HL-60 (cell line): ENCODE data around the gene SHROOM3.

ENCODE experiments used
- DNase-seq, 2 experiments: peaks; one replicate each; pipeline ENCODE4 v3.0.0-alpha.2; 2010 to 2020; ENCODE audit warnings: low read depth in 1 of 2, low spot score in 1 of 2
- H3K27ac ChIP-seq: fragments of 250-450 bp; sonication (Bioruptor Pico); replicated peaks from 2 replicates; pipeline ENCODE4 v1.5.1; 2020; ENCODE audit warnings: mild to moderate bottlenecking, moderate library complexity
- H3K27me3 ChIP-seq: fragments of 250-450 bp; sonication (Bioruptor Pico); 2 replicates; pipeline ENCODE4 v1.5.1; 2021; ENCODE audit warnings: mild to moderate bottlenecking, moderate library complexity; ENCODE audit not compliant: insufficient read depth, poor library complexity, severe bottlenecking
- H3K4me3 ChIP-seq: replicated peaks from 2 replicates; pipeline ENCODE4 v1.5.1; 2011; ENCODE audit warnings: mild to moderate bottlenecking, control low read depth, low read length; ENCODE audit not compliant: insufficient read depth
- GABPA ChIP-seq: IDR thresholded peaks from 2 replicates; pipeline ENCODE4 v1.6.1; 2012; ENCODE audit warnings: low read depth
- POLR2AphosphoS5 ChIP-seq: IDR thresholded peaks from 2 replicates; pipeline ENCODE4 v1.6.1; 2012; ENCODE audit warnings: low read depth
- SPI1 ChIP-seq: IDR thresholded peaks from 2 replicates; pipeline ENCODE4 v1.6.1; 2012; ENCODE audit warnings: low read depth, mild to moderate bottlenecking, borderline replicate concordance
- TF ChIP-seq, protein P1 (sequence below): IDR thresholded peaks from 2 replicates; pipeline ENCODE4 v1.6.1; 2012; ENCODE audit warnings: low read depth; ENCODE audit not compliant: insufficient replicate concordance
- TF ChIP-seq, protein P2 (sequence below): IDR thresholded peaks from one replicate; pipeline ENCODE4 v1.5.1; 2011; ENCODE audit warnings: low read length, control low read depth, inconsistent platforms; ENCODE audit not compliant: insufficient read depth

Gene SHROOM3

DNA sequence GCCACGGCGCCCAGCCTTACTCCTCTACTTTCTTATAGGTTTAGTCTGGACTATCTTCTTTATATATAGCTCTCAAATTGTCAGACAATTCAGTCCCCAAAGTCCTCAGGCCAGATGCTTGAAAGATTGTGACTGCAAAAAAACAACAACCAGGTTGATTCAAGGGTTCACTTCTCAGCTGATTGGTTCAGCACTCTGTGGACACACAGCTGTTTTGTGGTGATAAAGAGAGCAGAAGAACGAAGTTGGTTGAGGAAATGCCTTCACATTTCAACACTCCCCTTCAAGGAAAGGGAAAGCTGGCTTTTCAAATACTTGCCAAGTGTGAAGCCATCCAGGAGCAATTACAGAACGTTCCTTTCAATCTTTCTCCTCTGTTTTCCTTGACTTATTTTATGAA lies 166.8 kb downstream of the SHROOM3 start:
- no peak for DNase-seq
- H3K4me3 ChIP-seq = no peak overlapping the region
- no peak overlapping the region for H3K27ac ChIP-seq

DNA sequence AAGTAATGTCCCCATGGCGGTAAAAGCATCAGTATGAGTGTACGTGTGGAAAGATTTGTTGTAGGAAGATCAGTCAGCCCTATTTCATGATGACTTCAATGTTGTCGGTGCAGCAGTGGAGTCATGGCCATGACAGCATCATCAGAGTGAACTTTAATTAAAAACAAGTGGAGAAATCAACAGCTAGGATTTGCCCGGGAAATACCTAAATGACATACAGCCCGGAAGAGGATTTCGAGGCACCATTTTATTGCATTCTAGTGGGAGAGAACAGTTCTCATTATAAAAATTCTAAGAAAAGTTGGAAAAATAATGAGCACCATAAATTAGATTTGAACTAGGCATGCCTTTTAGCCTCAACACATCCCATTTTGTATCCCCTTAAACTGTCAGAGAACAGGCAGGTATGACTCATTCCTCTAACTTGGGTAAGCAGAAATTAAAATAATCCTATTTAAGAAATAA lies 170.1 kb downstream of the SHROOM3 start:
- no peaks in the 10 kb centered on the region for H3K27me3 ChIP-seq
- TF ChIP-seq GABPA (no peak), SPI1 (no peak), POLR2AphosphoS5 (no peak)
- TF ChIP-seq, protein P1, sequence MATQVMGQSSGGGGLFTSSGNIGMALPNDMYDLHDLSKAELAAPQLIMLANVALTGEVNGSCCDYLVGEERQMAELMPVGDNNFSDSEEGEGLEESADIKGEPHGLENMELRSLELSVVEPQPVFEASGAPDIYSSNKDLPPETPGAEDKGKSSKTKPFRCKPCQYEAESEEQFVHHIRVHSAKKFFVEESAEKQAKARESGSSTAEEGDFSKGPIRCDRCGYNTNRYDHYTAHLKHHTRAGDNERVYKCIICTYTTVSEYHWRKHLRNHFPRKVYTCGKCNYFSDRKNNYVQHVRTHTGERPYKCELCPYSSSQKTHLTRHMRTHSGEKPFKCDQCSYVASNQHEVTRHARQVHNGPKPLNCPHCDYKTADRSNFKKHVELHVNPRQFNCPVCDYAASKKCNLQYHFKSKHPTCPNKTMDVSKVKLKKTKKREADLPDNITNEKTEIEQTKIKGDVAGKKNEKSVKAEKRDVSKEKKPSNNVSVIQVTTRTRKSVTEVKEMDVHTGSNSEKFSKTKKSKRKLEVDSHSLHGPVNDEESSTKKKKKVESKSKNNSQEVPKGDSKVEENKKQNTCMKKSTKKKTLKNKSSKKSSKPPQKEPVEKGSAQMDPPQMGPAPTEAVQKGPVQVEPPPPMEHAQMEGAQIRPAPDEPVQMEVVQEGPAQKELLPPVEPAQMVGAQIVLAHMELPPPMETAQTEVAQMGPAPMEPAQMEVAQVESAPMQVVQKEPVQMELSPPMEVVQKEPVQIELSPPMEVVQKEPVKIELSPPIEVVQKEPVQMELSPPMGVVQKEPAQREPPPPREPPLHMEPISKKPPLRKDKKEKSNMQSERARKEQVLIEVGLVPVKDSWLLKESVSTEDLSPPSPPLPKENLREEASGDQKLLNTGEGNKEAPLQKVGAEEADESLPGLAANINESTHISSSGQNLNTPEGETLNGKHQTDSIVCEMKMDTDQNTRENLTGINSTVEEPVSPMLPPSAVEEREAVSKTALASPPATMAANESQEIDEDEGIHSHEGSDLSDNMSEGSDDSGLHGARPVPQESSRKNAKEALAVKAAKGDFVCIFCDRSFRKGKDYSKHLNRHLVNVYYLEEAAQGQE = no peak
- TF ChIP-seq, protein P2, sequence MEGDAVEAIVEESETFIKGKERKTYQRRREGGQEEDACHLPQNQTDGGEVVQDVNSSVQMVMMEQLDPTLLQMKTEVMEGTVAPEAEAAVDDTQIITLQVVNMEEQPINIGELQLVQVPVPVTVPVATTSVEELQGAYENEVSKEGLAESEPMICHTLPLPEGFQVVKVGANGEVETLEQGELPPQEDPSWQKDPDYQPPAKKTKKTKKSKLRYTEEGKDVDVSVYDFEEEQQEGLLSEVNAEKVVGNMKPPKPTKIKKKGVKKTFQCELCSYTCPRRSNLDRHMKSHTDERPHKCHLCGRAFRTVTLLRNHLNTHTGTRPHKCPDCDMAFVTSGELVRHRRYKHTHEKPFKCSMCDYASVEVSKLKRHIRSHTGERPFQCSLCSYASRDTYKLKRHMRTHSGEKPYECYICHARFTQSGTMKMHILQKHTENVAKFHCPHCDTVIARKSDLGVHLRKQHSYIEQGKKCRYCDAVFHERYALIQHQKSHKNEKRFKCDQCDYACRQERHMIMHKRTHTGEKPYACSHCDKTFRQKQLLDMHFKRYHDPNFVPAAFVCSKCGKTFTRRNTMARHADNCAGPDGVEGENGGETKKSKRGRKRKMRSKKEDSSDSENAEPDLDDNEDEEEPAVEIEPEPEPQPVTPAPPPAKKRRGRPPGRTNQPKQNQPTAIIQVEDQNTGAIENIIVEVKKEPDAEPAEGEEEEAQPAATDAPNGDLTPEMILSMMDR = no peak
- no peak overlapping the region for H3K4me3 ChIP-seq
- no peak overlapping the region for H3K27ac ChIP-seq
- DNase-seq = no peak

More for the DNA sequence above, 166.8 kb downstream of the SHROOM3 start:
- no peaks in the 10 kb centered on the region for H3K27me3 ChIP-seq
- TF ChIP-seq, protein P2 = no peak
- TF ChIP-seq, protein P1 = no peak
- TF ChIP-seq GABPA (no peak), POLR2AphosphoS5 (no peak), SPI1 (no peak)

DNA sequence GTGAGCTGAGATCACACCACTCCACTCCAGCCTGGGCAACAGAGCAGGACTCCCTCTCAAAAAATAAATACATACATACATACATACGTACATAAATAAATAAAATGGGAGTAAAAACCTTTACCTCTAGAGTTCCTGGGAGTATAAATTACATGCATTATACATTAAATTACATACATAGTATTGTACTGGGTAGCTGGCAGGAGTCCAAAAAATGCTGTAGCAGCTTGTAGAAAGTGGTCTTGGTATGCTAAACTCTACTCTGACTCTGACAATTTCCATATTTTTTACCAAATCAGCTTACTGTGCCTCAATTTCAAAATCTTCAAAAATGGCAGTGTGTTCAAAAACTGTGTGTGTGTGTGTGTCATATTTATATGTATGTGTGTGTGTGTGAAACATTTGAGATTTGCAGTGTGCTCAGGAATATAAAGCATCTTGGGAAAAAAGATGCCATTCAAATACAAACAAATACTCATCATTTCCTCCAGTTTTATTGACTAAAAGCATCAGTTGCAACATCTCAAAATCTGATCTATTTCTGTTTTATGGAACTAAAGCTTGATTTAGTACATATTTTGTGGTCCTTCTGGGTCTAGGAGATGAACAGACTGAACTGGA lies 171.7 kb downstream of the SHROOM3 start:
- no peak overlapping the region for H3K27ac ChIP-seq
- no peak for DNase-seq

More for the DNA sequence above, 171.7 kb downstream of the SHROOM3 start:
- Histone ChIP-seq H3K4me3 (no peak overlapping the region), H3K27me3 (no peaks in the 10 kb centered on the region)
- TF ChIP-seq, protein P1 = no peak
- TF ChIP-seq SPI1 (no peak), POLR2AphosphoS5 (no peak)
